HepG2 (cell line): Measurements from ENCODE around the gene TNNI3K. TPM values are rescaled to one million over a fixed set of nuclear protein-coding genes. Genes with fewer than 3 reads are reported as not detected.

ENCODE experiments used
- ATAC-seq: fragments of 200-7000 bp; cut with Tn5 transposase; 3 replicates; pipeline ENCODE4 v1.9.1; 2020; ENCODE audit warnings: mild to moderate bottlenecking, moderate library complexity
- BruUV-seq: library from RNA; stranded (reverse); fragments of 400-500 nt; replicated peaks from 2 replicates; lab custom pipeline; 2021; lab: Mats Ljungman, UMichigan
- CTCF ChIA-PET: fragments of 300-600 bp; formaldehyde crosslinking; extraction: SDS; loops from one replicate; lab custom pipeline; 2021; ENCODE audit warnings: low total read pairs, inconsistent platforms, low intra/inter-chr PET ratio; lab: Yijun Ruan, JAX
- POLR2A ChIA-PET: fragments of 350-600 bp; sonication (Branson Sonifier 250); formaldehyde crosslinking; loops from one replicate; lab custom pipeline; 2020; ENCODE audit warnings: antibody characterized with exemption, inconsistent platforms; lab: Yijun Ruan, JAX
- DNase-seq: peaks from one replicate; pipeline ENCODE4 v3.0.0-alpha.2; 2015; ENCODE audit warnings: low spot score
- FAIRE-seq: peaks from 3 replicates; lab custom pipeline; 2011; peaks lifted over from hg19 to GRCh38; lab: Jason Lieb, UNC
- H2AFZ ChIP-seq: one replicate; pipeline ENCODE4 v1.6.1; 2011; ENCODE audit warnings: low read length, inconsistent platforms
- H3K27ac ChIP-seq: fragments of 300-600 bp; 3 replicates; pipeline ENCODE4 v1.8.0; 2011; ENCODE audit warnings: mixed run types, mild to moderate bottlenecking, mixed read lengths, low read length, inconsistent platforms; ENCODE audit not compliant: insufficient read depth; ENCODE audit errors: extremely low read length
- H3K27me3 ChIP-seq, 2 experiments: fragments of 200-600 bp in 1 of 2; 2 replicates in 1 of 2; 3 replicates in 1 of 2; pipeline versions ENCODE4 v1.6.0 to v1.8.0; 2011; ENCODE audit warnings: low read length in 2 of 2, mild to moderate bottlenecking in 2 of 2, moderate library complexity in 2 of 2, inconsistent platforms in 1 of 2; ENCODE audit not compliant: insufficient read depth in 2 of 2, control insufficient read depth in 1 of 2
- H3K36me3 ChIP-seq, 2 experiments: fragments of 200-600 bp in 1 of 2; replicated peaks in 1 of 2; 2 replicates in 1 of 2; 3 replicates in 1 of 2; pipeline versions ENCODE4 v1.5.1 to v1.8.0; 2011; ENCODE audit warnings: low read length in 2 of 2, inconsistent platforms in 1 of 2; ENCODE audit not compliant: insufficient read depth in 2 of 2, control insufficient read depth in 1 of 2
- H3K4me1 ChIP-seq: 2 replicates; pipeline ENCODE4 v1.5.1; 2012; ENCODE audit warnings: low read length, inconsistent platforms; ENCODE audit not compliant: insufficient read depth
- H3K4me2 ChIP-seq: 2 replicates; pipeline ENCODE4 v1.6.0; 2011; ENCODE audit warnings: low read depth, low read length, inconsistent platforms
- H3K4me3 ChIP-seq, 3 experiments: fragments of 200-600 bp in 1 of 3; sonication (generic), shearing (Covaris generic) in 1 of 3; replicated peaks in 1 of 3; 2 replicates each; pipeline ENCODE4 v1.5.1; 2011 to 2016; ENCODE audit warnings: low read length in 3 of 3, inconsistent platforms in 2 of 3, low read depth in 2 of 3, mild to moderate bottlenecking in 2 of 3, control low read depth in 1 of 3, mixed read lengths in 1 of 3; ENCODE audit not compliant: insufficient read depth in 1 of 3
- H3K79me2 ChIP-seq: one replicate; pipeline ENCODE4 v1.6.1; 2011; ENCODE audit warnings: low read length, inconsistent platforms; ENCODE audit not compliant: insufficient read depth
- H3K9ac ChIP-seq: 2 replicates; pipeline ENCODE4 v1.6.0; 2011; ENCODE audit warnings: mild to moderate bottlenecking, low read depth, low read length, inconsistent platforms; ENCODE audit not compliant: insufficient read depth
- H3K9me3 ChIP-seq: 2 replicates; pipeline ENCODE4 v1.5.1; 2012; ENCODE audit warnings: mild to moderate bottlenecking, low read length
- H4K20me1 ChIP-seq: 2 replicates; pipeline ENCODE4 v1.6.0; 2011; ENCODE audit warnings: inconsistent platforms, mild to moderate bottlenecking, low read length, moderate library complexity; ENCODE audit not compliant: insufficient read depth
- ARNT2 ChIP-seq: sonication (generic); formaldehyde crosslinking; IDR thresholded peaks from 2 replicates; pipeline ENCODE4 v1.8.0; 2022; ENCODE audit warnings: mild to moderate bottlenecking, low read depth, missing genetic modification reagents, moderate library complexity
- ATF3 ChIP-seq: sonication (generic); formaldehyde crosslinking; IDR thresholded peaks from 2 replicates; pipeline ENCODE4 v1.4.0; 2020; ENCODE audit warnings: missing genetic modification reagents
- CREM ChIP-seq, 2 experiments: sonication (generic) in 1 of 2; formaldehyde crosslinking in 1 of 2; IDR thresholded peaks; 2 replicates each; pipeline versions ENCODE4 v1.4.0 to v1.6.1; 2016 to 2020; ENCODE audit warnings: antibody characterized with exemption in 1 of 2, mild to moderate bottlenecking in 1 of 2, missing genetic modification reagents in 1 of 2
- FOXM1 ChIP-seq: sonication (generic); formaldehyde crosslinking; IDR thresholded peaks from 2 replicates; pipeline ENCODE4 v1.5.0; 2020; ENCODE audit warnings: missing genetic modification reagents
- HOXA3 ChIP-seq: sonication (generic); formaldehyde crosslinking; IDR thresholded peaks from 2 replicates; pipeline ENCODE4 v1.5.0; 2020; ENCODE audit warnings: missing genetic modification reagents
- KLF6 ChIP-seq: IDR thresholded peaks from 2 replicates; pipeline ENCODE4 v1.8.0; 2016; ENCODE audit warnings: missing biosample characterization, missing genetic modification reagents
- MED13 ChIP-seq: sonication (generic); formaldehyde crosslinking; IDR thresholded peaks from 2 replicates; pipeline ENCODE4 v1.5.0; 2020; ENCODE audit warnings: missing genetic modification reagents
- RNF2 ChIP-seq: fragments of 450-650 bp; conservative IDR thresholded peaks from 2 replicates; pipeline ENCODE4 v1.6.1; 2016; ENCODE audit warnings: low read depth
- TBX2 ChIP-seq: sonication (generic); formaldehyde crosslinking; IDR thresholded peaks from 2 replicates; pipeline ENCODE4 v1.5.0; 2020; ENCODE audit warnings: missing genetic modification reagents, mild to moderate bottlenecking, borderline replicate concordance
- YEATS4 ChIP-seq: sonication (generic); formaldehyde crosslinking; IDR thresholded peaks from 2 replicates; pipeline ENCODE4 v1.4.0; 2020; ENCODE audit warnings: missing genetic modification reagents, borderline replicate concordance
- ZNF10 ChIP-seq: sonication (generic); formaldehyde crosslinking; IDR thresholded peaks from 2 replicates; pipeline ENCODE4 v1.4.0; 2020; ENCODE audit warnings: mild to moderate bottlenecking, low read depth, missing genetic modification reagents, borderline replicate concordance
- ZNF264 ChIP-seq: sonication (generic); formaldehyde crosslinking; IDR thresholded peaks from 2 replicates; pipeline ENCODE4 v1.4.0; 2020; ENCODE audit warnings: missing genetic modification reagents
- ZNF33A ChIP-seq: sonication (generic); formaldehyde crosslinking; IDR thresholded peaks from 2 replicates; pipeline ENCODE4 v1.5.1; 2020; ENCODE audit warnings: missing genetic modification reagents, mild to moderate bottlenecking, moderate library complexity, borderline replicate concordance
- ZNF382 ChIP-seq: sonication (generic); formaldehyde crosslinking; IDR thresholded peaks from 2 replicates; pipeline ENCODE4 v1.5.0; 2020; ENCODE audit warnings: missing genetic modification reagents, mild to moderate bottlenecking, borderline replicate concordance
- ZNF441 ChIP-seq: sonication (generic); formaldehyde crosslinking; IDR thresholded peaks from 2 replicates; pipeline ENCODE4 v1.7.0; 2021; ENCODE audit warnings: missing genetic modification reagents, borderline replicate concordance
- ZNF629 ChIP-seq: sonication (generic); formaldehyde crosslinking; conservative IDR thresholded peaks from 2 replicates; pipeline ENCODE4 v1.5.0; 2020; ENCODE audit warnings: missing genetic modification reagents
- ZNF773 ChIP-seq: sonication (generic); formaldehyde crosslinking; IDR thresholded peaks from 2 replicates; pipeline ENCODE4 v1.4.0; 2020; ENCODE audit warnings: missing genetic modification reagents, borderline replicate concordance
- ZNF777 ChIP-seq: sonication (generic); formaldehyde crosslinking; IDR thresholded peaks from 2 replicates; pipeline ENCODE4 v1.4.0; 2020; ENCODE audit warnings: missing genetic modification reagents
- ZNF816 ChIP-seq: sonication (generic); formaldehyde crosslinking; IDR thresholded peaks from 2 replicates; pipeline ENCODE4 v1.8.0; 2022; ENCODE audit warnings: missing genetic modification reagents, mild to moderate bottlenecking, borderline replicate concordance
- ZNF839 ChIP-seq: sonication (generic); formaldehyde crosslinking; IDR thresholded peaks from 2 replicates; pipeline ENCODE4 v1.4.0; 2020; ENCODE audit warnings: missing genetic modification reagents, mild to moderate bottlenecking, borderline replicate concordance
- ZSCAN20 ChIP-seq: sonication (generic); formaldehyde crosslinking; IDR thresholded peaks from 2 replicates; pipeline ENCODE4 v1.4.0; 2020; ENCODE audit warnings: missing genetic modification reagents, mild to moderate bottlenecking, borderline replicate concordance
- WGBS: methylation state at CpG from one replicate; pipeline ENCODE4 v1.1.6; 2017; ENCODE audit warnings: low lambda C conversion rate; 5-methylcytosine and 5-hydroxymethylcytosine counted together
- in situ Hi-C: cut with HindIII; loops from 2 replicates; pipeline ENCODE4 v1.10.0; 2017; ENCODE audit warnings: low pct_unique_long_range_greater_than_20kb; ENCODE audit not compliant: extremely low pct_ligation_motif_present
- intact Hi-C: fragments of 100-400 bp; cut with micrococcal nuclease; formaldehyde crosslinking; loops from one replicate; pipeline ENCODE4 v1.10.0; 2022; ENCODE audit not compliant: unreplicated experiment
- polyA plus RNA-seq, 8 experiments: library from polyadenylated mRNA; depleted of rRNA in 3 of 8; stranded (reverse) in 7 of 8; unstranded in 1 of 8; fragments of >200 nt; fragmentation: Illumina TruSeq in 4 of 8; extraction: Trizol in 4 of 8; gene quantifications; 2 replicates each; pipeline versions ENCODE4 v1.2.1 to v1.2.3, GENCODE V29; 2011 to 2016; ENCODE audit warnings: low read depth in 4 of 8, missing spikeins in 1 of 8, mixed read lengths in 1 of 8; ENCODE audit not compliant: insufficient read depth in 1 of 8
- total RNA-seq, 5 experiments: library from RNA; depleted of rRNA; stranded (reverse); fragments of >200 nt; fragmentation: Illumina TruSeq; extraction: Trizol; gene quantifications; 2 replicates each; pipeline ENCODE4 v1.2.3, GENCODE V29; 2016; ENCODE audit warnings: low read depth in 1 of 5

TNNI3K gene
- total and polyA plus RNA-seq, 2 of the 13 experiments (the other 11 are each of a cell fraction or from before 2014, with no cell fraction given): 1.1 TPM; not detected in 1

- TF ChIP-seq ZNF441 (no peak), ZNF33A (no peak), ARNT2 (no peak), ZNF10 (CRISPR knock-in tag) (no peak)
Observed at GRCh38 chr1:74432325-74432724, 197.1 kb downstream of the TNNI3K start (continued).

GRCh38 chr1:74434321-74434720 lies 199.1 kb downstream of the TNNI3K start:
- WGBS: 1% methylated on average over 2 of the region's 2 CpGs
- H3K79me2 ChIP-seq: no peaks in the 10 kb centered on the region
- no TSS peak for BruUV-seq
- no peak for TF ChIP-seq ZSCAN20 (CRISPR knock-in tag)
- TF ChIP-seq ZNF777 (CRISPR knock-in tag): no peak
- no peak for TF ChIP-seq ZNF839 (CRISPR knock-in tag)
- no peak for TF ChIP-seq ZNF773 (CRISPR knock-in tag)
- no peak for TF ChIP-seq YEATS4 (CRISPR knock-in tag)
- no peak for TF ChIP-seq ZNF264 (CRISPR knock-in tag)
- no peak for TF ChIP-seq ZNF441
- no peak for TF ChIP-seq FOXM1 (CRISPR knock-in tag)
- TF ChIP-seq RNF2: no peak
- no peak for TF ChIP-seq HOXA3
- TF ChIP-seq CREM (IDR thresholded peaks at IDR 0.05): no peak
- TF ChIP-seq CREM (CRISPR knock-in tag; IDR thresholded peaks at IDR 0.05): no peak
- TF ChIP-seq ZNF629: no peak
- no peak for TF ChIP-seq KLF6
- no peak for TF ChIP-seq ZNF382 (CRISPR knock-in tag)
- no peak for TF ChIP-seq MED13 (CRISPR knock-in tag)
- no peak for TF ChIP-seq ZNF816 (CRISPR knock-in tag)
- TF ChIP-seq ATF3 (CRISPR knock-in tag): no peak
- no peak for TF ChIP-seq TBX2 (CRISPR knock-in tag)
- intact Hi-C loops: no loop called here
- ChIA-PET POLR2A (no interaction called here), CTCF (no interaction called here)
- DNase-seq (no peak), FAIRE-seq (no peak), ATAC-seq (no peak)
- no peaks in the 10 kb centered on the region for H3K9me3 ChIP-seq
- no peak overlapping the region for H3K27ac ChIP-seq
- no peak overlapping the region for H3K4me3 ChIP-seq
- no peak overlapping the region for H3K9ac ChIP-seq
- in situ Hi-C loops: no loop called here
- H3K36me3 ChIP-seq: no peaks in the 10 kb centered on the region
- no peak overlapping the region for H2AFZ ChIP-seq
- H3K4me2 ChIP-seq: no peak overlapping the region
- no peaks in the 10 kb centered on the region for H3K27me3 ChIP-seq
- no peaks in the 10 kb centered on the region for H4K20me1 ChIP-seq
- no peaks in the 10 kb centered on the region for H3K4me1 ChIP-seq
